Natural killer cell (primary cell): Measurements from ENCODE around the gene KLHL15. TPM values are rescaled to one million over a fixed set of nuclear protein-coding genes. Genes with fewer than 3 reads are reported as not detected.

Experiments
- ATAC-seq, 3 donors: fragments of 150-1000 bp in 2 of 3; fragments of 200-7000 bp in 1 of 3; cut with Tn5 transposase; 1 replicate in 1 of 3; 2 replicates in 2 of 3; pipeline ENCODE4 v1.10.0; 2021; ENCODE audit warnings: mild to moderate bottlenecking in 2 of 3, moderate library complexity in 2 of 3
- DNase-seq, 2 donors: peaks; one replicate each; pipeline versions ENCODE4 v3.0.0 to v3.0.0-alpha.2; 2013 to 2021; ENCODE audit warnings: mixed read lengths in 1 of 2
- H3K27ac ChIP-seq: one replicate; pipeline ENCODE4 v1.5.1; 2013; ENCODE audit warnings: mild to moderate bottlenecking, low read length
- H3K27me3 ChIP-seq: one replicate; pipeline ENCODE4 v1.6.1; 2013; ENCODE audit warnings: low read length; ENCODE audit not compliant: control insufficient read depth, insufficient read depth
- H3K36me3 ChIP-seq: one replicate; pipeline ENCODE4 v1.6.1; 2013; ENCODE audit warnings: low read length; ENCODE audit not compliant: control insufficient read depth, insufficient read depth
- H3K4me1 ChIP-seq: one replicate; pipeline ENCODE4 v1.6.1; 2013; ENCODE audit warnings: low read length; ENCODE audit not compliant: control insufficient read depth, insufficient read depth
- H3K4me3 ChIP-seq: one replicate; pipeline ENCODE4 v1.5.1; 2013; ENCODE audit warnings: low read length
- H3K9me3 ChIP-seq: one replicate; pipeline ENCODE4 v1.6.1; 2013; ENCODE audit warnings: low read length; ENCODE audit not compliant: control insufficient read depth, insufficient read depth
- H3K27ac Mint-ChIP-seq, 2 donors: one replicate each; pipeline ENCODE4 v1.8.0; 2022; ENCODE audit warnings: mild to moderate bottlenecking in 2 of 2, mixed read lengths in 2 of 2, moderate library complexity in 1 of 2
- H3K27me3 Mint-ChIP-seq, 2 donors: one replicate each; pipeline ENCODE4 v1.8.0; 2022; ENCODE audit warnings: low read depth in 2 of 2, mixed read lengths in 2 of 2
- H3K36me3 Mint-ChIP-seq: one replicate; pipeline ENCODE4 v1.8.0; 2022; ENCODE audit warnings: mixed read lengths
- H3K4me1 Mint-ChIP-seq, 2 donors: one replicate each; pipeline ENCODE4 v1.8.0; 2022; ENCODE audit warnings: mixed read lengths in 2 of 2
- H3K4me3 Mint-ChIP-seq: one replicate; pipeline ENCODE4 v1.8.0; 2022; ENCODE audit warnings: mild to moderate bottlenecking, moderate library complexity, mixed read lengths
- H3K9me3 Mint-ChIP-seq, 2 donors: one replicate each; pipeline ENCODE4 v1.8.0; 2022; ENCODE audit warnings: mixed read lengths in 2 of 2
- CTCF ChIP-seq: fragments of 200-600 bp; IDR thresholded peaks from one replicate; pipeline ENCODE4 v1.8.0; 2022; ENCODE audit warnings: antibody characterized with exemption
- WGBS: methylation state at CpG from one replicate; pipeline ENCODE4 v1.1.7; 2013; ENCODE audit warnings: missing lambda C conversion rate; ENCODE audit not compliant: insufficient coverage; 5-methylcytosine and 5-hydroxymethylcytosine counted together
- intact Hi-C: fragments of 100-400 bp; cut with micrococcal nuclease; formaldehyde crosslinking; loops from one replicate; pipeline ENCODE4 v1.14.2; 2022
- total RNA-seq, 4 donors: library from RNA; stranded (reverse); fragments of 120-200 nt in 1 of 4; gene quantifications; one replicate each; pipeline versions ENCODE4 v1.2.3 to v1.2.4, GENCODE V29; 2013 to 2022

The KLHL15 gene
- total RNA-seq, 3 donors from 2014 or later (not counting 1 experiment from before 2014, with no cell fraction given) = 17.5 to 29.2 (median 18.6) TPM

DNA sequence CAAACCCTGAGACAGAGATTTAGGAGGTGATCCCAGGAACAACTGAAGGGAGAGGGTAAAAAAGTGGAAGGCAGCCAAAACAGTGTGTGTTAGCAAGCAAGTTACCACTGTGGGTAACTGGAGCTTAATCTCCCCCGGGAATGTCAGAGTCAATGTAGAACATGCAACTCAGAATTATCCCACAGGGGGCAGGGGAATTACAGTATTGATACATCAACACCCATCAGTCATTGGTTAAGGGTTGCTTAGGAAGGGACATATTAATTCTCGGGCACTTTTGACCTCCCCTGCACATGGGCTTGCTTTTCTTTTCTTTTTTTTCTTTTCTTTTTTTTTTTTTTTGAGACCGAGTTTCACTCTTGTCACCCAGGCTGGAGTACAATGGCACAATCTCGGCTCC, 89.9 kb downstream of the KLHL15 start:
- intact Hi-C loops = no loop called here
- Histone ChIP-seq H3K4me1 (no peaks in the 10 kb centered on the region), H3K9me3 (no peaks in the 10 kb centered on the region), H3K4me3 (no peak overlapping the region), H3K27ac (no peak overlapping the region), H3K36me3 (no peaks in the 10 kb centered on the region), H3K27me3 (no peaks in the 10 kb centered on the region)
- H3K4me3 Mint-ChIP-seq = no peak overlapping the region
- no peaks in the 10 kb centered on the region for H3K9me3 Mint-ChIP-seq
- no peaks in the 10 kb centered on the region for H3K36me3 Mint-ChIP-seq
- no peak for ATAC-seq
- peaks cover 0 to 3% of the 10 kb centered on the region in 2 donors for H3K4me1 Mint-ChIP-seq
- 80% methylated on average over 1 of the region's 4 CpGs for WGBS
- peaks cover 0 to 8% of the 10 kb centered on the region in 2 donors for H3K27me3 Mint-ChIP-seq
- TF ChIP-seq CTCF = no peak
- DNase-seq = no peak
- no peak overlapping the region for H3K27ac Mint-ChIP-seq

DNA sequence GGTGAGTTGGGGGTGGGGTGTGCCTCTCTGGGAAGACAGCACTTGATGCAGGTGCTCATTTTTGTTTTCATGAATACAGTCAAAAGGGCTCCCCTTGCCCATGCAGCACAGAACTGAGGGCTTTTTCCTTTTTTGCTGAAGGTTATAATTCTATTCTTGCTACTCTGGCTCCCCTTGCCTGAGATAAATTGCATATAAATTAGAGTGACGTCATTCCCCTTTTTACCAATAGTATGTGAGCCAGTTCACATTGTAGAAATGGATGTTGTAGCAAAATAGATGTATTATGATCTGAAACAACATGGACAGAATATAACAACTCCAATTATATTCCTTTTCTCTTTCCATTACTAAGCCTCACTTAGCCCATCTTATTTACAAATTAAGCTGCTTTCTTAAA, 90.8 kb downstream of the KLHL15 start:
- Mint-ChIP-seq H3K36me3 (no peaks in the 10 kb centered on the region), H3K4me1 (peaks cover 3 to 9% of the 10 kb centered on the region in 2 donors), H3K4me3 (no peak overlapping the region), H3K27ac (no peak overlapping the region), H3K9me3 (no peaks in the 10 kb centered on the region), H3K27me3 (peaks cover 0 to 8% of the 10 kb centered on the region in 2 donors)
- Histone ChIP-seq H3K27me3 (no peaks in the 10 kb centered on the region), H3K36me3 (no peaks in the 10 kb centered on the region), H3K4me3 (no peak overlapping the region), H3K4me1 (peaks cover 3% of the 10 kb centered on the region), H3K27ac (no peak overlapping the region), H3K9me3 (no peaks in the 10 kb centered on the region)
- intact Hi-C loops = no loop called here
- no peak for TF ChIP-seq CTCF
- ATAC-seq = no peak
- DNase-seq = no peak
- WGBS = no CpG with 5 or more reads among the region's 1 CpG

GRCh38 chrX:23935106-23935505, 91.9 kb downstream of the KLHL15 start:
- ATAC-seq = no peak

More at GRCh38 chrX:23935106-23935505, 91.9 kb downstream of the KLHL15 start:
- Histone ChIP-seq H3K9me3 (no peaks in the 10 kb centered on the region), H3K4me1 (peaks cover 3% of the 10 kb centered on the region), H3K27ac (no peak overlapping the region), H3K27me3 (no peaks in the 10 kb centered on the region), H3K36me3 (no peaks in the 10 kb centered on the region), H3K4me3 (no peak overlapping the region)
- H3K4me3 Mint-ChIP-seq = no peak overlapping the region
- 96% methylated on average over 11 of the region's 11 CpGs for WGBS
- intact Hi-C loops = no loop called here
- H3K27me3 Mint-ChIP-seq = peaks cover 0 to 8% of the 10 kb centered on the region in 2 donors
- no peaks in the 10 kb centered on the region for H3K9me3 Mint-ChIP-seq
- H3K36me3 Mint-ChIP-seq = no peaks in the 10 kb centered on the region
- no peak for TF ChIP-seq CTCF
- no peak for DNase-seq
- no peak overlapping the region for H3K27ac Mint-ChIP-seq
- peaks cover 7 to 13% of the 10 kb centered on the region in 2 donors for H3K4me1 Mint-ChIP-seq

Other genes with a start within 250 kb of the KLHL15 start
- gene SAT1, start 244.0 kb downstream of the KLHL15 start, total RNA-seq = 100 to 1,000 TPM; 276 to 667 (median 524) TPM
- 10 to 100 TPM in 1 of 3 donors, 1 to 10 TPM in 2; 8.8 to 13.0 (median 10.0) TPM for gene APOO, start 119.2 kb downstream of the KLHL15 start, total RNA-seq
- gene CXorf58, start 119.2 kb downstream of the KLHL15 start, total RNA-seq = not detected
- 100 to 1,000 TPM; 124 to 199 (median 132) TPM for gene EIF2S3, start 27.8 kb upstream of the KLHL15 start, total RNA-seq
- 100 to 1,000 TPM in 1 of 3 donors, 10 to 100 TPM in 2; 60.9 to 123 (median 63.0) TPM for gene ZFX, start 122.5 kb upstream of the KLHL15 start, total RNA-seq